Caco-2 (cell line): Measurements from ENCODE around the gene LMX1B. TPM values are rescaled to one million over a fixed set of nuclear protein-coding genes. Genes with fewer than 3 reads are reported as not detected.

Source experiments
- BruUV-seq: library from RNA; stranded (reverse); fragments of 400-500 nt; replicated peaks from 2 replicates; lab custom pipeline; 2021; lab: Mats Ljungman, UMichigan
- CTCF ChIA-PET: fragments of 300-600 bp; sonication (Branson Sonifier 250); formaldehyde crosslinking; loops from one replicate; lab custom pipeline; 2022; ENCODE audit warnings: antibody characterized with exemption; lab: Charles Lee
- POLR2A ChIA-PET: fragments of 300-600 bp; sonication (Branson Sonifier 250); formaldehyde crosslinking; loops from one replicate; lab custom pipeline; 2022; ENCODE audit warnings: antibody characterized with exemption; lab: Charles Lee
- DNase-seq, 2 experiments: peaks; one replicate each; pipeline versions ENCODE4 v3.0.0 to v3.0.0-alpha.2; 2020 to 2022
- H3K27me3 ChIP-seq: replicated peaks from 2 replicates; pipeline ENCODE4 v1.6.0; 2011; ENCODE audit warnings: low read length; ENCODE audit not compliant: control insufficient read depth, insufficient read depth
- H3K36me3 ChIP-seq: 2 replicates; pipeline ENCODE4 v1.5.1; 2011; ENCODE audit warnings: low read length; ENCODE audit not compliant: control insufficient read depth, insufficient read depth
- H3K4me1 ChIP-seq: fragments of 250-450 bp; sonication (Bioruptor Pico); 2 replicates; pipeline ENCODE4 v1.5.1; 2020; ENCODE audit warnings: mild to moderate bottlenecking
- H3K4me3 ChIP-seq: 2 replicates; pipeline ENCODE4 v1.5.1; 2011; ENCODE audit warnings: low read depth, mild to moderate bottlenecking, control low read depth, low read length
- H3K9me3 ChIP-seq: fragments of 250-450 bp; sonication (Bioruptor Pico); 2 replicates; pipeline ENCODE4 v1.5.1; 2020; ENCODE audit warnings: mild to moderate bottlenecking, moderate library complexity
- H3K27ac Mint-ChIP-seq: one replicate; pipeline ENCODE4 v1.8.0; 2022; ENCODE audit warnings: mixed read lengths; ENCODE audit not compliant: unreplicated experiment
- H3K27me3 Mint-ChIP-seq: one replicate; pipeline ENCODE4 v1.8.0; 2022; ENCODE audit warnings: mixed read lengths; ENCODE audit not compliant: insufficient read depth, unreplicated experiment
- H3K36me3 Mint-ChIP-seq: one replicate; pipeline ENCODE4 v1.8.0; 2022; ENCODE audit warnings: mild to moderate bottlenecking, mixed read lengths; ENCODE audit not compliant: insufficient read depth, unreplicated experiment
- H3K4me1 Mint-ChIP-seq: one replicate; pipeline ENCODE4 v1.8.0; 2022; ENCODE audit warnings: low read depth, mixed read lengths; ENCODE audit not compliant: unreplicated experiment
- H3K4me3 Mint-ChIP-seq: one replicate; pipeline ENCODE4 v1.8.0; 2022; ENCODE audit warnings: mild to moderate bottlenecking, moderate library complexity, mixed read lengths; ENCODE audit not compliant: unreplicated experiment
- H3K9me3 Mint-ChIP-seq: one replicate; pipeline ENCODE4 v1.8.0; 2022; ENCODE audit warnings: mixed read lengths; ENCODE audit not compliant: unreplicated experiment
- CTCF ChIP-seq, 2 experiments: fragments of 200-600 bp in 1 of 2; IDR thresholded peaks; 1 replicate in 1 of 2; 2 replicates in 1 of 2; pipeline versions ENCODE4 v1.5.1 to v1.8.0; 2011 to 2022; ENCODE audit warnings: antibody characterized with exemption in 1 of 2, control low read depth in 1 of 2, inconsistent platforms in 1 of 2, low read depth in 1 of 2, low read length in 1 of 2, mild to moderate bottlenecking in 1 of 2, moderate library complexity in 1 of 2; ENCODE audit not compliant: insufficient read depth in 1 of 2, severe bottlenecking in 1 of 2, unreplicated experiment in 1 of 2
- intact Hi-C: fragments of 100-400 bp; cut with micrococcal nuclease; formaldehyde crosslinking; loops from one replicate; pipeline ENCODE4 v1.10.0; 2022; ENCODE audit not compliant: unreplicated experiment
- total RNA-seq: library from RNA; stranded (reverse); gene quantifications from 2 replicates; pipeline ENCODE4 v1.2.3, GENCODE V29; 2022

LMX1B gene
- total RNA-seq, 1 experiment from 2014 or later, result 17.0 TPM

GRCh38 chr9:126607731-126608130 is 6.0 kb upstream of the LMX1B start:
- no peak overlapping the region for H3K4me3 ChIP-seq
- no peaks in the 10 kb centered on the region for H3K9me3 ChIP-seq
- BruUV-seq, result no TSS peak
- intact Hi-C loops, result no loop called here
- CTCF ChIA-PET, result interaction anchor here (0.8 to 2.0 kb wide), 2 partner anchors 55 to 83 kb away, joined by 3 to 8 read pairs; no protein-coding TSS in a partner anchor
- POLR2A ChIA-PET, result no interaction called here
- no peak for DNase-seq
- H3K27ac Mint-ChIP-seq, result no peak overlapping the region
- no peaks in the 10 kb centered on the region for H3K9me3 Mint-ChIP-seq
- no peak overlapping the region for H3K4me3 Mint-ChIP-seq
- H3K36me3 ChIP-seq, result no peaks in the 10 kb centered on the region; the same call in 1 of the 2 replicates
- H3K27me3 Mint-ChIP-seq, result no peaks in the 10 kb centered on the region
- H3K36me3 Mint-ChIP-seq, result no peaks in the 10 kb centered on the region
- peaks cover 7% of the 10 kb centered on the region for H3K4me1 Mint-ChIP-seq
- no peaks in the 10 kb centered on the region for H3K27me3 ChIP-seq
- H3K4me1 ChIP-seq, result peaks cover 10% of the 10 kb centered on the region; the same call in 1 of the 2 replicates
- TF ChIP-seq CTCF (IDR thresholded peaks at IDR 0.05; ENCODE audit: insufficient read depth in 1 of 2, low read depth in 1 of 2, low read length in 1 of 2, severe bottlenecking in 1 of 2, unreplicated experiment in 1 of 2), result no peak

GRCh38 chr9:126608551-126608950 is 5.2 kb upstream of the LMX1B start:
- Histone ChIP-seq H3K4me1 (peaks cover 10% of the 10 kb centered on the region; the same call in 1 of the 2 replicates), H3K9me3 (no peaks in the 10 kb centered on the region), H3K36me3 (no peaks in the 10 kb centered on the region; the same call in 1 of the 2 replicates), H3K4me3 (no peak overlapping the region), H3K27me3 (no peaks in the 10 kb centered on the region)
- H3K27me3 Mint-ChIP-seq, result no peaks in the 10 kb centered on the region
- BruUV-seq, result no TSS peak
- ChIA-PET POLR2A (no interaction called here), CTCF (interaction anchor here (2.0 kb wide), 1 partner anchor 82 kb away, joined by 8 read pairs; no protein-coding TSS in a partner anchor)
- intact Hi-C loops, result no loop called here
- H3K27ac Mint-ChIP-seq, result no peak overlapping the region
- no peak for TF ChIP-seq CTCF (IDR thresholded peaks at IDR 0.05; ENCODE audit: insufficient read depth in 1 of 2, low read depth in 1 of 2, low read length in 1 of 2, severe bottlenecking in 1 of 2, unreplicated experiment in 1 of 2)
- DNase-seq, result no peak
- no peak overlapping the region for H3K4me3 Mint-ChIP-seq
- H3K36me3 Mint-ChIP-seq, result no peaks in the 10 kb centered on the region
- peaks cover 7% of the 10 kb centered on the region for H3K4me1 Mint-ChIP-seq
- H3K9me3 Mint-ChIP-seq, result no peaks in the 10 kb centered on the region

- no TSS peak for BruUV-seq
- TF ChIP-seq CTCF (IDR thresholded peaks at IDR 0.05; ENCODE audit: insufficient read depth in 1 of 2, low read depth in 1 of 2, low read length in 1 of 2, severe bottlenecking in 1 of 2, unreplicated experiment in 1 of 2), result no peak
- ChIA-PET CTCF (interaction anchor here (0.6 to 2.0 kb wide), 3 partner anchors 49 to 91 kb away, joined by 3 to 8 read pairs (median 3); no protein-coding TSS in a partner anchor), POLR2A (no interaction called here)
- no peaks in the 10 kb centered on the region for H3K27me3 Mint-ChIP-seq
- no peaks in the 10 kb centered on the region for H3K36me3 Mint-ChIP-seq
- H3K4me1 Mint-ChIP-seq, result peaks cover 7% of the 10 kb centered on the region
- H3K27me3 ChIP-seq, result no peaks in the 10 kb centered on the region
- DNase-seq, result no peak
- H3K27ac Mint-ChIP-seq, result no peak overlapping the region
- H3K4me3 ChIP-seq, result no peak overlapping the region
- intact Hi-C loops, result no loop called here
- no peak overlapping the region for H3K4me3 Mint-ChIP-seq
- no peaks in the 10 kb centered on the region for H3K9me3 ChIP-seq
- H3K9me3 Mint-ChIP-seq, result no peaks in the 10 kb centered on the region
- peaks cover 10% of the 10 kb centered on the region; the same call in 1 of the 2 replicates for H3K4me1 ChIP-seq
- no peaks in the 10 kb centered on the region; the same call in 1 of the 2 replicates for H3K36me3 ChIP-seq
Measured at GRCh38 chr9:126609191-126609590, 4.5 kb upstream of the LMX1B start.
